RKO (cell line): Measurements from ENCODE around the gene DMTF1.

ENCODE experiments used
- DNase-seq: peaks from one replicate; pipeline ENCODE4 v3.0.0-alpha.2; 2016; ENCODE audit warnings: low spot score

Gene DMTF1

DNA sequence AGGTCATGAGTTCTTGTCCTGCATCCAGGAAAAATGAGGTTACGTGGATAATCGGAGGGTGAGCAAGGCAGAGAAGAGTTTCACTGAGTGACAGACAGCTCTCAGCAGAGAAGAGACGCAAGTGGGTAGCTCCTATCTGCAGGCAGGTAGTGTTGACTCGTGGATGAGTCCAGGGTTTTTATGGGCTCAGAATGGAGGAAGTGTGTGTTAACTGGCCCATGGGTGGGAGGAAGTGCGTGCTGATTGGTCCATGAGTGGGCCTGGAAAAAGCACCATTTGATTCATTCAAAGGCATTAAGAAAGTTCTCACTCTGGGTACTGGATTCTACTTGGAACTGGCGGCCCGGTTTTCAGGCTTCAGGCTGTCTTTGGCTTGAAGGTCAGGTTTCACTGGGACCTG is 4.8 kb upstream of the DMTF1 start:
- peak; percentile 25 for DNase-seq

DNA sequence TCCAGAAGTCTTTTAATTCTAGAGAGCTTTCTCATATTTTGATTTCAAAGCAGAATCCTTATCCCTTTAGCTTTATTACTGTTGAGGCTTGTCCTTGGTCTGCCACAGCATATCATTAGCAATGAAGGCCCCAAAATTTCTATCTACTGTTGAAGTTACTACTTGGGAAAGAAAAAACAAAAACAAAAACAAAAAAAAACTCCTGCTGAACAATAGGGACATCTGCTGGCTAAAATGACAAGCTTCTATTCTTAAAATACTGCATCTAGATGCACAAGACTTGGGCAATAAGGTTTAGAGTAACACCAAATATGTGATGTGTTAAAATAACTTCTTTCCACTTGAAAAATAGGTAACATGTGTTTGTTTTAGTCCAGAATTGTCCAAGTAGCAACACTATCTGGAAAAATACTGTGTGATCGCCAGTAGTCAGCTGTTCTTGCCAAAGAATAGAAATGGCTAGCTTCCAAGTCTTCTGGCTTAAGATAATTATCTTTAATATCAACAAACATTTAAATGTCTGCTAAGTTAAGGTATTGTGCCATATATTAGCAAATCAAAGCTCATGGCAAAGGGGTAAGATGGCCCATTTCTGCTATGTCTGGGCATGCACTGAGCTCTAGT is 3.8 kb upstream of the DMTF1 start:
- DNase-seq = peak; percentile 71

DNA sequence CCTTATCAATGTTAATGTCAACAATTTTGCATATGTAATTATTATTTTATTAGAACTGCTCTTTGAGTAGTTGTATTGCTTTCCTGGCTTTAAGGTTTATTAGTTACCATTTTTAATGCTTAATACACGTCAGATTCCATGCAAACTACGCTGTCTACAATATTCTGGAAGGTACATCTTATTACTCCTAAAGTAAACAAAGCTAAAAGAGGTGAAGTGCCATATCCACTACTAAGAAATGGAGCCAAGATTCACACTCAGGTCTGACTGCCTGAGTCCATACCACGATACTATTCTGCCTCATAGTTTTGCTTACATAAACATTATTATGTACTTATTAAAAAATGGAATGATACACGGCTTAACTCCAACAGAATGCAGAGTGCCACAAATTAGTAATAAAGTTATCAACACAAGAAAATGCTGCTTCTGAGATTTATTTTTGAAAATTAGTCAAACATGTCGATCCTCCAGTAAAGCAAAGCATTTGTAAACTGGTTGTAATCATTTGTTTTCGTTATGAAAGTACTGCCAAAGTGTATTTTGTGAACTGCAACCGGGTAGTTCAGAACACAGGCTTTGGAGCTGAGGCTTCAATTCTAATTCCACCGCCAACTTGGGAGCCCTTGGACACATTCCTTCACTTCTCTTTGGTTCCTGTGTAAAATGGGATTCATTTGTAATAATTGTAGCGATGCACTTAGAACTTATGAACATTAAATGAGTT is 1.1 kb upstream of the DMTF1 start:
- DNase-seq = peak; percentile 20

DNA sequence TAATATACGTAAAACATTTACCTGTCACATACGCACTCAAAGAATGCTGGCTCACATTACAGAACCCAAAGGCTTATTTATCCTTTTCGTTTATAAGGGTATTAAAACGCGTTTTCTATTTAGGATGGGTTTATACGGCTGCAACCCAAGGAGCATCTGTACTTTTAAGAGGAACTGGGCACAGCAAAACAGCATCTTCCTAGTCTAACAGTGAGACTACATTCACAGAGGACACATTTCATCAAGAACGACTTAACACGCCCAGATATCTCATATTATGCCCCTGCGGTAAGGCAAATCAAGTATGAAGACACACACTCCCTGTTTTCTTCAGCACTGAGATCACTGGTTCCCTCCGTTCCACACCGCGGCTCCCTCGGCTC is 533 bp upstream of the DMTF1 start:
- no peak for DNase-seq

DNA sequence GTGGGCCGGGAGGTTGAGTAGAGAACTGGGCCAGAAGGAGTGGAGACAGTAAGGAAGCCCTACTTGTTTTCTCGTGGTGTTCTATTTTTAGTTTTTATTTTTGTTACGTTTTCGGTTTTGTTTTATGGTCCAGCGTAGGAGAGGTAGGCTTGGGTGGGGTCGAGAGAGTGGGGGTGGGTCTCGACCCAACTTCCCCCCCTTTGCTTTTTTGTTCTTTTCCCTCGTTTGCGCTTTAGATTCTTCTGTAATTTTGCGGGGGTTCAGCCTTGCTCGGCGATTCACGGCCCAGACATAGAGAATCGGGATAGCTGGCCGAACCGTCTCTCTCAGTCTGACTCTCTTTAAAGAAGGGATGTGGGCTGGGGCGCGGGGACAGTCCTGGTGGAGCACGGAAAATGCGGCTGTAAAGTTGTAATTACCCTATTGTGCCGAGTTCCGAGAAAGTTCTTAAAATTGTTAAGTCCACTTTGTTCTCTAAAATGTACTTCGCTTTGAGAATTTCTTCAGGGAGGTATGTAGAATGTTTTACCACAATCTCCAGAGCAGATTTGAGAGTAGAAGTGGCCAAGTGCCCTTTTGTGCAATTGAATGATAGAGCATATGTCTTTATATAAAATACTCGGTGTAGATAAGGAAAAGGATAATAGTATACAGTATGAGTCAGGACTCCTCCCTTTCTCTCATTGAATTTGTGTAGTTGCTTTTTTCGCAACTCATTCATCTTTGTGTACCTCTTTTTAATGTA is 816 bp downstream of the DMTF1 start:
- peak; percentile 68 for DNase-seq

DNA sequence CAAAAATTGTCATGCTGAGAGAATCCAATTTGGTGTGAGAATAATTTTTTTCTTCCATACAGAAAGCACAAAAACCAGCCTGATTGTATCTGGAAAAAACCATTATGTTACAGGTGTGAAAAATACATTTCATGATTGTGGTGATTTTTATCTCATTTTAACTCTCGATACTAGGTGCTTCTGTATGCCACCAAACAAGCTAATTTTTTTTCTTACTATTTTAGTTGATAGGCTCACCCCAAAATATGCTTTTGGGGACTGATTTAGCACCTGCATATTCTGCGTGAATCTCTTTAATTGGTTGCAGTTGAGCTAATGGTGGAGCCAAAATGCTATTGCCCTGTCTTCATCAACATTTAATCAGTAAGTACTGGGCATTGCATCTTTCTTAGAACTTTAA is 1.9 kb downstream of the DMTF1 start:
- DNase-seq = peak; percentile 34

DNA sequence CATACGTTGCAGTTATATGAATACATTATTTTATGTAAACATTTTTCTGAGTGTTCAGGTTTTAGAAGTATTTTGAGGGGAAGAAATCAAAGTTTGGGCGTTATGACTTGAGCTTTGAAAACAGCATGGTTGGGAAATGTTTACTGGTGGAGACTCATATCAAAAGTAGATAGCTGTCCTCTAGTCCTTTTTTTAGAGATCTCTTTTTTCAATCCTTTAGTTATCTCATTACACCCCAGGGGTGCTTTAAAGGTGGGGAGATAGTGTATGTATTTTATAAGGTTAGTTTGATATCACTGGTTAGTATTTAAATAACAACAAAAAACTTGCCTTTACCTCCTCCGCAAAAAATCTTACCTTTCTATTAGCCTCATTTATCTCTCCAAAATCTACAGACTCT is 2.3 kb downstream of the DMTF1 start:
- no peak for DNase-seq

DNA sequence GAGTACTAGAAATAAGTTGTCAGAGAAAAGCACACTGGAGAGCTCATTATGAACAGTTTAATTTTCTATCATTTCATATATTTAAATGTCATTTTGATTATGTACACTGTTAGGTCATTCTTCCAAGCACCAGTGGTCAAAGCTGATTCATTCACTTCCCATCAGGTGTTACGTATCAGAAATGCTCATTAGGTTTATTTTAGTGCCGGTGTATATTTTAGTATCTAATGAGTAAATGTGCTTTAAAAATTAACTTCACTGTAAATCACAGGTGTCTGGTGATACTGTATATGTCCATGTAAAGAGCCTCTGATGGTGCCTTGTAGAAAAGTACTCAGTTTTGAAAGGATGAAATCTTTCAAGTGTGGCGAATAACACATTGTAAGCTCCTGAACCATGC is 3.5 kb downstream of the DMTF1 start:
- peak; percentile 31 for DNase-seq

DNA sequence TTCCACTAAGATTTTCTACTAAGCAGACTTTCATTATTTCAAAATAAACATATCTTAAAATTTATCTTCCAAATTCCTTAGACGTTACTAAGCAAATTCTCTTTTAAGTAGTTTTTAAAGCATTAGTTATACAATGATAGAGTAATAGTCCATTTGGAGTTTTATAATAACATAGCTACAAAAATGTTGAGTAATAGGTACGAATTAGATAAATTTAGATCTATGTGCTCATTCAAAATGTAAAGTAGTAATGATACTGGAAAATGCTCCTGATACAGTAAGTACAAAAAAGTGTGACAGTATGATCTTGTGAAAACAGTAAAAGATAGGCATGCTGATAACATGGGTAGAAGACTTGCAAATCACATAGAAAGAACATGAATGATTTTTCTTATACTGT is 4.5 kb downstream of the DMTF1 start:
- no peak for DNase-seq

DNA sequence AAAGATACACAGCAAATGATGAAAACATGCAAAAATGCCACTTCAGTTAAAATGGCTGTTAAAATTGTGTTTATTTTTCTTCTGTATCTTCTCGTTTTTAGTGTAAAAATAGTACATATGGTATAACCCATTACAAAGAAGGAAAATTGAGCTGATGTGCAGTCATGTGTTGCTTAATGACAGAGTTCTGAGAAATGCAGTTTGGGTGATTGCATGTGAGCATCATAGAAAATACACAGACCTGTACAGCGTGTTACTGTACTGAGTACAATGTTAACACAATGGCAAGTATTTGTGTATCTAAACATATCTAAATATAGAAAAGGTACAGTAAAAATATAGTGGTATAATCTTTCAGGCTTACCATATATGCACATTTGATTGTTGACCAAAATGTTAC is 7.3 kb downstream of the DMTF1 start:
- no peak for DNase-seq

DNA sequence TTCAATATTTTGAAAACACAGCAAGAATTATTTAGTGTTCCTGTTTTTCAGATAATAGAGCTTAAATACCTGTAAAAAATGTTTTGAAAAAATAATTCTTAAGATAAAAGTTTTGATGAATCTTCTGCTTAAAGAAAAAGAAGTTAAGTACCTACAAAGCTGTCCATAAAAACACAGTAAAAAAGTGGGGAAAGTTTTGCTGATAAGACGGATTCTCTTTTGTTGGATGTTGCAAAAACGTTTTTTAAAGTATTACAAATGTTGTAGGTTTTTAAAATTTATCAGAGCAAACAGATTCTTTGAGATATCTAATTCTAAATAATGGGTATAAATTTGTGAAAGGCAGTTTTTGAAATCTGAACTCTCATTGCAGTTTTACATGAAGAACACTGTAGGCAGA is 12.2 kb downstream of the DMTF1 start:
- DNase-seq = no peak

DNA sequence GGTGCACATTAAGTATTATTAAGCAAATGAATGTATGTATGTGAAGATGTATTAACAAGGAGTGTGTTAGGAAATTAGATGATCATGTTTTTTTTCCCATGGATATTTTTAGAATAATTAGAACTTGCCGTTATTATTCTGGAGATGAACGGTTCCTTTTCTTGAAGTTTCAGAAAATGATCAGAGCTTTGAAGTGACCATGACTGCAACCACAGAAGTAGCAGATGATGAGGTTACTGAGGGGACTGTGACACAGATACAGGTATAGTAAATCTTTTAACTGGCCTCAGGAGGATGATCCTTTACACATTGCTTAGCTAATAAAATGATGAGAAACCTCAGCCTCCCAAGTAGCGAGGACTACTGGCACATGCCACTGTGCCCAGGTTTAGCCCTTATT is 18.6 kb downstream of the DMTF1 start:
- no peak for DNase-seq

DNA sequence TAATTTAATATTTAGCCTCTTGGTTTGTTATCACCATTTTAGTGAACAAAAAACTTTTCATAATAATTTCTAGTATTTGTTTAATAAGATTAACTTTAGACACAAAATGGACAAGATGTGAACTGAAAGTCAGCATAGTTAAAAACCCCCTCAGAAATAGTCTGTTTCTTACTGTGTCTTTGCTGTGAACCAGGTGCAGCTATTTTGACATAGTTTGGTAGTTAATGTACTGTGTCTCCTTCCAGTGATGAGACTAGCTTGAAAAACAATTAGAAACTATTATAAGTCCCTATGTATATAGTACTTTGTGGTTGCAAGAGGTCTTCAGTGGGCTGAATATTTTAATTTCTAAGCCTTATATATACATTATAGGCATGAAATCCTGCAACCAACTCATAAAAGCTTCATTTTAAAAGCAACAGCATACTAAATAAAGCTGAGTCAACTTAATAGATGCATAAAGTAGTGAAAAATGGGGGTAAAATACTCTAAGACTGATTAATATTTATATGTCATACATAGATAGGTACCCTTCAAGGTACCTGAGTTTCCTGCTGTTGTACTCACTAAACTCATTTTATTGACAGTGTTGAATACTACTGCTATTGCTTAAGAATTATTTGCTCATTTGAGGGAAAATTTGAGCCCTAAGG is 19.2 kb downstream of the DMTF1 start:
- no peak for DNase-seq

DNA sequence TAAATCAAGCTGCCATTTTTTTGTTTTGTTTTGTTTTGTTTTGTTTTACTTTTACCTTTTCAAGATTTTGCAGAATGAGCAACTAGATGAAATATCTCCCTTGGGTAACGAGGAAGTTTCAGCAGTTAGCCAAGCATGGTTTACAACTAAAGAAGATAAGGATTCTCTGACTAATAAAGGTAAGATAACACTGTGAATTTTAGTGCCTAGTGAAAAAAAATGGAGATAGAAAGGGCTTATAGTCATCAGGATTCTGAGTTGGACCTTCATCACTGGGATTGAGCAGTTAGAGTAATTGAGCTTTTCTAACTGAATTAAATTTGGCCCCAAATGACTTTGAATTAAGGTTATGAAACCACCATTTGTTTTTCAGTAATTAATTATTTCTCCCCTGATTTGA is 21.2 kb downstream of the DMTF1 start:
- no peak for DNase-seq

DNA sequence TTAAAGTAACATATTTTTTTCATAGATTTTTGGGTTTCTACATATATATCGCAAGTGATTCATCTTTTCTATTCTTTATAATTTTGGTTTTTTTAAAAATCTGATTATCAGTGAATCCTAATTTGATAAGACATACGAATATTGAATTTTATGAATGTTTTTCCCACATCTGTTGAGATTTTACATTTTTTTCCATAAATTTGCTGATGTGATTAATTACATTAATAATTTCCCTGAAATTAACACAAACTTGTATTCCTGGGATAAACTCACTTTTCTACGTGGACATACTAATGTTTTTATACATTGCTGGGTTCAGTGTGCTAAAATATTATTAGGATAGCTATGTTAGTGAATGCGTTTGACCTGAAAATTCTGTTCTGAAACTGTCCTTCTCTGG is 26.1 kb downstream of the DMTF1 start:
- DNase-seq = no peak

DNA sequence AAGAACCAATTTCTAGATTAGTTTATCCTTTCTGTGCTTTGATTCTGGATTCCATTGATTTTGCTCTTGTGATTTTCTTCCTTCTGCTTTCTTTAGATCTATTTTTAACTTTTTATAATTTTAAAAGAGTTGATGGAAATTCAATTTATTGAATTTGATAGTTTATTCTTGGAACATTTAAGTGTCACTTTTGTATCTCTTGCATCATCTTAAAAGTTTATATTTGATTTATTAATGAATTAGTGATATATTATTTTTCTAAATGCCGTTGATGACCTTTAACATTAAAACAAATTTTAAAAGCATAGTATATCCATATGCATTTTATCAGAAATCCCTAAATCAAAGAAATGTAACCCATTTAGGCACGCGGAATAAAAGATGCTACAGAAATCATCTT is 26.9 kb downstream of the DMTF1 start:
- DNase-seq = no peak

DNA sequence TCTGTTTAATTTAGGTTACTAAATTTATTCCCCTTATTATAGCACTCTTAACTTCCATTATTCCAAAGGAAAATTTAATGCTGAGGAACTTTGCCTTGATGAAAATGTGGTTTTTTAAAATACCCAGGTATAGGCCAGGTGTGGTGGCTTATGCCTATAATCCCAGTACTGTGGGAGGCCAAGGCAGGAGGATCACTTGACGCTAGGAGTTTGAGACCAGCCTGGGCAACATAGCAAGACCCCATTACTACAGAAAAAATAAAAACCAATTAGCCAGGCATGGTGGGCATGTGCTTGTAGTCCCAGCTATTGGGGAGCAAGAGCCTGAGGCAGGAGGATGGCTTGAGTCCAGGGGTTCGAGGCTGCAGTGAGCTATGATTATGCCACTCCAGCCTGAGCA is 34.9 kb downstream of the DMTF1 start:
- no peak for DNase-seq

DNA sequence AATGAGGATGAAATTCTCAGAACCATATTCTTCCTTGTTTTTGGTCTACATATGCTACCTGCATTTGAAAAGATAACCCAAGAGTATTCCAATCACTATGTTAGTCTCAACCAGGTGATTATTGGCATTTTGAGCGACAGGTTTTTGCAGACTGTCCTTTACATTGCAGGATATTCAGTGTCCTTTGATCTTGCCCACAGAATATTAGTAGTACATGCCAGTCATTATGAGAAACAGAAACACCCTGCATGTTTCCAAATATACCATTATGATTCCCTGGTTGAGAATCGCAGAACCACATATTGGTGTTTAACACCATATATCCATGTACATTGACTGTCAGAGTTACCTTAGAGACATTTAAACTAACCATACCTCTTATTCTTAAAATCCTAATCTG is 36.7 kb downstream of the DMTF1 start:
- DNase-seq = no peak

DNA sequence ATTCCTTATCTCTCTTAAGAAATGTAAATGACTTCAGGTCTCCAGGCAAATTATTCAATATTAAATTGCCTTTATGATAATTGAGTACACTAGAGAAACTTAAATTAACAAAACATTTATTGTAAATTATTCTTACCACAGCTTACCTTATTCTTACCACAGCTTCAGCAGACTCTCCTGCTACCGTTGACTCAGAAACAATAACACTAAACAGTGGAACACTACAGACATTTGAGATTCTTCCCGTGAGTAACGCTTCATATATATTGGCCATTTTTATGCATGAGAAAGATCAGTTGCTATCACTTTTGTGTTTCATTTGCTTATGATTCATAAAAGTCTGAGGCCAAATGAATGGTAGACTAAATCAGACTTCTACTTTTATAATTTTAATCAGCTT is 38.5 kb downstream of the DMTF1 start:
- no peak for DNase-seq

DNA sequence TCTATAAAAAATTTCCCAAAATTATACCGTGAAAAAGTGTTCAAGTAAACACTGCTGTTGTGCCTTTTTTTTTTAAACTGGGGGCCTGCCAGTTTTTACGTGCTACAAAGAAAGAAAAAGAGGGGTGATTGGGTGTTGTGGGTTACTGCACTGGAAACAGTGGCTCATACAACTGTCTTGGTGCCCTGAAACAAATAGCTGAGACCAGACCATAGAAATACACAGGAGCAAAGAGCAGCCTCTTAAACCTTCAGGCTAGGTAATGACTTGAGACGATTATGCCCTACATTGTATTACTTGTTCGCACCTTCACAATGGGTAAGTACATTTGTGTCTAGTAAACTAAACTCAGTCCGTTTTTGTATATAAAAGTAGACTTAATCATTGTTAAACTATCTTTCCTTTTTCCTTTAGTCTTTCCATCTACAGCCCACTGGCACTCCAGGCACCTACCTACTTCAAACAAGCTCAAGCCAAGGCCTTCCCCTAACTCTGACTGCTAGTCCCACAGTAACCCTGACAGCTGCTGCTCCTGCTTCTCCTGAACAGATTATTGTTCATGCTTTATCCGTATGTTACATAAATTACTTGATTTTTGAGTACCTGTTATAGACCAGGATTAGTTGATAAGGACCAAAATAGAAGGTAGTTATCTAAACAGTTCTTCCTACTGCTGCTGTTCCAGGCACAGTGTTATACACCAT is 40.7 kb downstream of the DMTF1 start:
- DNase-seq = no peak

DNA sequence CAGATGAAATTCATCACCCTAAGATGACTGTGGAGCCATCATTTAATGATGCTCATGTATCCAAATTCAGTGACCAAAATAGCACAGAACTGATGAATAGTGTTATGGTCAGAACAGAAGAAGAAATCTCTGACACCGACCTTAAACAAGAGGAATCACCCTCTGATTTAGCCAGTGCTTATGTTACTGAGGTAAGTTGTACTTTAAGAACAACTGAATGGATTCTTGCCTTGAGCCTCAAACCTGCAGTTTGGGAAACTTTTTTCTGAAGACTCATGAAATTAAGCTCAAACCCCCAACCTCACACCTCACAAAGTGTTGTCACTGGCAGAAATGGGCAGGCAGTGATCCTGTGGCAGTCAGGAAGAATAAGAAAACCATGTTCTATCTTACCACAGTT is 41.7 kb downstream of the DMTF1 start:
- no peak for DNase-seq

DNA sequence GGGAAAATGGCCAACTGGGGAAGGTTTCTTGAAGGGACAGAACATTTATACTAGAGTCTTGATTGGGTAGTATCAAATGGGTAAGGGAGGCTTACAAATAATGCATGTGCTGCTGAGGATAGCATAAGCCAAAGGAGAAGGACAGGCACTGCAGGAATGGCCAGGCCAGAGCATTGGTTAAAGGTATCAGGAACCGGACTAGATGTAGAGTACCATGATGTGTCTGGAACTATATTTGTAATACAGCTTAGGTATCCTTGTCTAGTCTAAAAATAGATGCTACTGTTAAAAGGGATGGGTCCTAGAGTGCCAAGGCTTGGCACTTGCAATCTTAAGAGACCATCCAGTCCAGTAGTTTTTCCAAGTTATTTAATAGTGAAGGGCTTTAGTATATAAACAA is 47.0 kb downstream of the DMTF1 start:
- no peak for DNase-seq
